Measurements from ENCODE around the gene TMEM69. TPM values are rescaled to one million over a fixed set of nuclear protein-coding genes. Genes with fewer than 3 reads are reported as not detected.
A peak's percentile ranks its signal among the peaks of the same experiment; 100 is the strongest.

TMEM69 gene
- total and polyA plus RNA-seq, 2 donors (not counting 3 experiments of a cell fraction or from before 2014, with no cell fraction given): 25.6 to 56.2 TPM

GRCh38 chr1:45679123-45679522, 8.9 kb upstream of the TMEM69 start:
- intact Hi-C loops (cut with micrococcal nuclease) (no loop called here), dilution Hi-C loops (cut with MboI; ENCODE audit: extremely low pct_ligation_motif_present, low sequenced_read_pairs) (no loop called here)
- TF ChIP-seq EZH2 (IDR thresholded peaks at IDR 0.05; ENCODE audit: borderline replicate concordance, low read depth, low read length, severe bottlenecking): no peak
- TF ChIP-seq POLR2A (IDR thresholded peaks at IDR 0.05; ENCODE audit: low read depth, low read length): no peak
- peak; percentile 41 for TF ChIP-seq POLR2AphosphoS5 (IDR thresholded peaks at IDR 0.05; ENCODE audit: insufficient read depth, low read depth, low read length)
- no peak overlapping the region for H3K9ac ChIP-seq (replicated peaks; ENCODE audit: extremely low read depth, insufficient read depth, low read length)
- peaks cover 28% of the 10 kb centered on the region for H3K4me1 ChIP-seq (ENCODE audit: control insufficient read depth, extremely low read depth, insufficient read depth, low read length)
- DNase-seq (ENCODE audit: low read depth, low spot score) (peak; percentile 80), FAIRE-seq (peak; percentile 84)
- no peak overlapping the region for H2AFZ ChIP-seq (ENCODE audit: low read depth, low read length)
- H3K4me3 ChIP-seq (replicated peaks in 1 of 3; ENCODE audit: insufficient read depth in 1 of 3, low read depth in 1 of 3, low read length in 3 of 3): peak overlapping the region in 1 of 3 experiments; percentile 16
- BruUV-seq (replicated peaks): no TSS peak
- H3K27me3 ChIP-seq (ENCODE audit: control insufficient read depth in 2 of 2, insufficient read depth in 2 of 2, low read length in 2 of 2): no peaks in the 10 kb centered on the region
- H3K9me1 ChIP-seq (replicated peaks; ENCODE audit: control insufficient read depth, extremely low read depth, insufficient read depth, low read length): no peaks in the 10 kb centered on the region
- peaks cover 95% of the 10 kb centered on the region for H3K79me2 ChIP-seq (ENCODE audit: control insufficient read depth, insufficient read depth, low read length)
- H3K36me3 ChIP-seq (ENCODE audit: control insufficient read depth in 2 of 2, extremely low read depth in 1 of 2, insufficient read depth in 2 of 2, low read length in 2 of 2): no peaks in the 10 kb centered on the region
- H3K9me3 ChIP-seq (replicated peaks; ENCODE audit: control insufficient read depth, insufficient read depth, low read length): no peaks in the 10 kb centered on the region
- H3K27ac ChIP-seq (ENCODE audit: insufficient read depth, low read depth, low read length): peak overlapping the region; percentile 2
- ChIA-PET CTCF (interaction anchor here (1.0 to 1.6 kb wide), 3 partner anchors 23 to 95 kb away, joined by 3 to 5 read pairs (median 4); partner anchors contain the start of gene NASP), POLR2A (interaction anchor here (0.7 kb wide), 1 partner anchor 157 kb away, joined by 3 read pairs; the partner anchor contains the start of gene PRDX1)
- H3K4me2 ChIP-seq (ENCODE audit: insufficient read depth, low read length): peak overlapping the region; percentile 78
- H4K20me1 ChIP-seq (replicated peaks; ENCODE audit: control insufficient read depth, extremely low read depth, insufficient read depth, low read length): peaks cover 19% of the 10 kb centered on the region

- dilution Hi-C loops (cut with MboI; ENCODE audit: extremely low pct_ligation_motif_present, low sequenced_read_pairs): no loop called here
- peaks cover 8% of the 10 kb centered on the region for H4K20me1 ChIP-seq (replicated peaks; ENCODE audit: control insufficient read depth, extremely low read depth, insufficient read depth, low read length)
- CTCF ChIA-PET: no interaction called here
Observed at GRCh38 chr1:45682942-45683341, 5.0 kb upstream of the TMEM69 start.

More at GRCh38 chr1:45682942-45683341, 5.0 kb upstream of the TMEM69 start:
- no peak overlapping the region for H2AFZ ChIP-seq (ENCODE audit: low read depth, low read length)
- TF ChIP-seq JUN (IDR thresholded peaks at IDR 0.05; ENCODE audit: borderline replicate concordance, insufficient read depth, insufficient read length, low read depth) (no peak), POLR2AphosphoS5 (IDR thresholded peaks at IDR 0.05; ENCODE audit: insufficient read depth, low read depth, low read length) (no peak), FOS (IDR thresholded peaks at IDR 0.05; ENCODE audit: borderline replicate concordance, insufficient read depth, low read length) (no peak), MYC (IDR thresholded peaks at IDR 0.05; ENCODE audit: low read depth, low read length) (no peak), EZH2 (IDR thresholded peaks at IDR 0.05; ENCODE audit: borderline replicate concordance, low read depth, low read length, severe bottlenecking) (no peak), POLR2A (IDR thresholded peaks at IDR 0.05; ENCODE audit: low read depth, low read length) (no peak), CTCF (IDR thresholded peaks at IDR 0.05; ENCODE audit: extremely low read depth in 1 of 2, insufficient read depth in 1 of 2, low read depth in 1 of 2, low read length in 2 of 2) (no peak), GATA2 (IDR thresholded peaks at IDR 0.05; ENCODE audit: insufficient read depth, insufficient read length, low read depth, low read length) (no peak), MAX (IDR thresholded peaks at IDR 0.05; ENCODE audit: insufficient read depth, insufficient read length) (no peak)
- no peak for FAIRE-seq
- no peaks in the 10 kb centered on the region for H3K36me3 ChIP-seq (ENCODE audit: control insufficient read depth in 2 of 2, extremely low read depth in 1 of 2, insufficient read depth in 2 of 2, low read length in 2 of 2)
- H3K79me2 ChIP-seq (ENCODE audit: control insufficient read depth, insufficient read depth, low read length): peaks cover 83% of the 10 kb centered on the region
- peaks cover 42% of the 10 kb centered on the region for H3K4me1 ChIP-seq (ENCODE audit: control insufficient read depth, extremely low read depth, insufficient read depth, low read length)
- no peaks in the 10 kb centered on the region for H3K27me3 ChIP-seq (ENCODE audit: control insufficient read depth in 2 of 2, insufficient read depth in 2 of 2, low read length in 2 of 2)
- intact Hi-C loops (cut with micrococcal nuclease): loop anchor here (10.0 kb wide), 2 partner anchors 542 to 878 kb away; partner anchors contain the start of genes BTBD19, DYNLT4 and PLK3
- no peaks in the 10 kb centered on the region for H3K9me3 ChIP-seq (replicated peaks; ENCODE audit: control insufficient read depth, insufficient read depth, low read length)
- DNase-seq (ENCODE audit: low read depth, low spot score): no peak
- POLR2A ChIA-PET: no interaction called here
- no peaks in the 10 kb centered on the region for H3K9me1 ChIP-seq (replicated peaks; ENCODE audit: control insufficient read depth, extremely low read depth, insufficient read depth, low read length)
- no peak overlapping the region for H3K27ac ChIP-seq (ENCODE audit: insufficient read depth, low read depth, low read length)
- BruUV-seq (replicated peaks): no TSS peak
- no peak overlapping the region for H3K4me3 ChIP-seq (replicated peaks in 1 of 3; ENCODE audit: insufficient read depth in 1 of 3, low read depth in 1 of 3, low read length in 3 of 3)
- no peak overlapping the region for H3K4me2 ChIP-seq (ENCODE audit: insufficient read depth, low read length)
- no peak overlapping the region for H3K9ac ChIP-seq (replicated peaks; ENCODE audit: extremely low read depth, insufficient read depth, low read length)

Measured in endothelial cell of umbilical vein (primary cell).